HCT116 (cell line): ENCODE data around the gene ARL5C. TPM values are rescaled to one million over a fixed set of nuclear protein-coding genes. Genes with fewer than 3 reads are reported as not detected.

ENCODE experiments used
- ATAC-seq: fragments of 200-7000 bp; cut with Tn5 transposase; 2 replicates; pipeline ENCODE4 v1.9.1; 2020; ENCODE audit warnings: mild to moderate bottlenecking, moderate library complexity
- BruUV-seq: library from RNA; stranded (reverse); fragments of 400-500 nt; replicated peaks from 2 replicates; lab custom pipeline; 2021; lab: Mats Ljungman, UMichigan
- CTCF ChIA-PET: fragments of 300-600 bp; sonication (Branson Sonifier 250); formaldehyde crosslinking; loops from one replicate; lab custom pipeline; 2021; ENCODE audit warnings: antibody characterized with exemption; lab: Charles Lee
- POLR2A ChIA-PET: fragments of 300-600, 350-600 bp; sonication (Branson Sonifier 250); formaldehyde crosslinking; loops from one replicate; lab custom pipeline; 2021; ENCODE audit warnings: antibody characterized with exemption; lab: Charles Lee
- RAD21 ChIA-PET, 2 experiments: fragments of 300-600 bp; sonication (Branson Sonifier 250); formaldehyde crosslinking; loops; one replicate each; lab custom pipeline; 2023; ENCODE audit warnings: low total read pairs in 2 of 2; ENCODE audit not compliant: uncharacterized antibody in 2 of 2, unreplicated experiment in 2 of 2, low non-redundant PET in 1 of 2; lab: Charles Lee
- DNase-seq: peaks from one replicate; pipeline ENCODE4 v3.0.0-alpha.2; 2010; ENCODE audit warnings: low read depth, low spot score
- H2AFZ ChIP-seq: fragments of 200-600 bp; shearing (Covaris generic), sonication (generic); 2 replicates; pipeline ENCODE4 v1.6.1; 2017; ENCODE audit warnings: low read depth, mixed run types, mixed read lengths, antibody characterized with exemption, low read length; ENCODE audit not compliant: poor library complexity, severe bottlenecking
- H3K27ac ChIP-seq: 2 replicates; pipeline ENCODE4 v1.5.1; 2012; ENCODE audit warnings: low read depth, low read length
- H3K27me3 ChIP-seq: fragments of 200-600 bp; sonication (generic); 2 replicates; pipeline ENCODE4 v1.6.1; 2016; ENCODE audit warnings: mixed run types, low read length, mixed read lengths; ENCODE audit not compliant: insufficient read depth
- H3K36me3 ChIP-seq, 2 experiments: fragments of 200-500 bp in 1 of 2; fragments of 200-600 bp in 1 of 2; sonication (Bioruptor generic) in 1 of 2; sonication (generic) in 1 of 2; 2 replicates each; pipeline versions ENCODE4 v1.5.1 to v1.6.1; 2014 to 2016; ENCODE audit warnings: low read length in 2 of 2, inconsistent platforms in 1 of 2, mixed read lengths in 1 of 2, mixed run types in 1 of 2; ENCODE audit not compliant: insufficient read depth in 2 of 2, control insufficient read depth in 1 of 2
- H3K4me1 ChIP-seq, 2 experiments: fragments of 200-600 bp in 1 of 2; sonication (generic) in 1 of 2; 2 replicates each; pipeline versions ENCODE4 v1.5.1 to v1.6.1; 2012 to 2017; ENCODE audit warnings: low read length in 2 of 2, inconsistent platforms in 1 of 2, mild to moderate bottlenecking in 1 of 2, mixed read lengths in 1 of 2, mixed run types in 1 of 2, moderate library complexity in 1 of 2; ENCODE audit not compliant: insufficient read depth in 2 of 2, control insufficient read depth in 1 of 2
- H3K4me2 ChIP-seq: fragments of 200-600 bp; sonication (generic); 2 replicates; pipeline ENCODE4 v1.6.1; 2017; ENCODE audit warnings: mixed run types, low read length, mixed read lengths
- H3K4me3 ChIP-seq, 2 experiments: fragments of 200-600 bp in 1 of 2; sonication (generic) in 1 of 2; replicated peaks in 1 of 2; 2 replicates each; pipeline ENCODE4 v1.5.1; 2011 to 2016; ENCODE audit warnings: low read length in 2 of 2, control low read depth in 1 of 2, low read depth in 1 of 2, mild to moderate bottlenecking in 1 of 2, mixed read lengths in 1 of 2, mixed run types in 1 of 2
- H3K79me2 ChIP-seq: fragments of 200-600 bp; sonication (generic); 2 replicates; pipeline ENCODE4 v1.6.1; 2017; ENCODE audit warnings: mild to moderate bottlenecking, mixed run types, low read length, moderate library complexity, mixed read lengths; ENCODE audit not compliant: insufficient read depth
- H3K9ac ChIP-seq: fragments of 200-600 bp; sonication (generic); 2 replicates; pipeline ENCODE4 v1.6.1; 2016; ENCODE audit warnings: low read length, mixed read lengths
- H3K9me2 ChIP-seq: fragments of 200-600 bp; sonication (generic), shearing (Covaris generic); 2 replicates; pipeline ENCODE4 v1.6.1; 2017; ENCODE audit warnings: mixed run types, mild to moderate bottlenecking, moderate library complexity; ENCODE audit not compliant: insufficient read depth
- H3K9me3 ChIP-seq, 2 experiments: fragments of 200-500 bp in 1 of 2; fragments of 200-600 bp in 1 of 2; sonication (Bioruptor generic) in 1 of 2; sonication (generic) in 1 of 2; 2 replicates each; pipeline ENCODE4 v1.6.1; 2014 to 2017; ENCODE audit warnings: low read length in 2 of 2, mixed read lengths in 2 of 2, inconsistent platforms in 1 of 2, low read depth in 1 of 2, mild to moderate bottlenecking in 1 of 2, mixed run types in 1 of 2, moderate library complexity in 1 of 2; ENCODE audit not compliant: control insufficient read depth in 1 of 2, insufficient read depth in 1 of 2
- H4K20me1 ChIP-seq: fragments of 200-600 bp; sonication (generic), shearing (Covaris generic); 2 replicates; pipeline ENCODE4 v1.6.1; 2017; ENCODE audit warnings: mixed run types, mild to moderate bottlenecking, moderate library complexity; ENCODE audit not compliant: insufficient read depth
- CBX3 ChIP-seq: IDR thresholded peaks from 2 replicates; pipeline ENCODE4 v1.6.1; 2012; ENCODE audit warnings: low read depth
- CEBPB ChIP-seq: IDR thresholded peaks from 2 replicates; pipeline ENCODE4 v1.6.1; 2012; ENCODE audit warnings: low read depth
- ELF1 ChIP-seq: IDR thresholded peaks from 2 replicates; pipeline ENCODE4 v1.6.1; 2012; ENCODE audit warnings: low read depth, borderline replicate concordance
- EZH2 ChIP-seq: fragments of 200-600 bp; sonication (generic); IDR thresholded peaks from 2 replicates; pipeline ENCODE4 v1.6.1; 2017; ENCODE audit warnings: antibody characterized with exemption, mixed run types
- EZH2phosphoT487 ChIP-seq: fragments of 200-600 bp; IDR thresholded peaks from 2 replicates; pipeline ENCODE4 v1.6.1; 2018; ENCODE audit warnings: antibody characterized with exemption, borderline replicate concordance
- FOSL1 ChIP-seq: IDR thresholded peaks from 2 replicates; pipeline ENCODE4 v1.6.1; 2012; ENCODE audit warnings: low read depth
- POLR2AphosphoS5 ChIP-seq: IDR thresholded peaks from 2 replicates; pipeline ENCODE4 v1.6.1; 2011; ENCODE audit warnings: mild to moderate bottlenecking, low read depth, low read length, moderate library complexity
- RAD21 ChIP-seq: IDR thresholded peaks from 2 replicates; pipeline ENCODE4 v1.6.1; 2012; ENCODE audit warnings: low read depth, mild to moderate bottlenecking
- SIN3A ChIP-seq: IDR thresholded peaks from 2 replicates; pipeline ENCODE4 v1.6.1; 2012; ENCODE audit warnings: low read depth
- SP1 ChIP-seq: IDR thresholded peaks from 2 replicates; pipeline ENCODE4 v1.6.1; 2012; ENCODE audit warnings: low read depth
- SRF ChIP-seq: IDR thresholded peaks from 2 replicates; pipeline ENCODE4 v1.6.1; 2012; ENCODE audit warnings: low read depth
- TCF7L2 ChIP-seq: IDR thresholded peaks from 2 replicates; pipeline ENCODE4 v1.7.0; 2011; ENCODE audit warnings: borderline replicate concordance, inconsistent platforms; ENCODE audit not compliant: insufficient read depth, insufficient read length; ENCODE audit errors: extremely low read depth
- YY1 ChIP-seq: IDR thresholded peaks from 2 replicates; pipeline ENCODE4 v1.6.1; 2011; ENCODE audit warnings: low read length, low read depth, moderate library complexity, mild to moderate bottlenecking; ENCODE audit not compliant: insufficient replicate concordance; ENCODE audit errors: extremely low read depth
- ZFX ChIP-seq: fragments of 450-650 bp; IDR thresholded peaks from 2 replicates; pipeline ENCODE4 v1.6.1; 2017
- ZNF274 ChIP-seq: fragments of 200-500 bp; sonication (Bioruptor generic); IDR thresholded peaks from 2 replicates; pipeline ENCODE4 v1.6.1; 2014; ENCODE audit warnings: mild to moderate bottlenecking, low read depth, low read length, inconsistent platforms
- intact Hi-C: fragments of 100-400 bp; cut with micrococcal nuclease; formaldehyde crosslinking; loops from 2 replicates; pipeline ENCODE4 v1.10.0; 2022
- total RNA-seq: library from RNA; stranded (reverse); gene quantifications from one replicate; pipeline ENCODE4 v1.2.1, GENCODE V29; 2021; ENCODE audit not compliant: unreplicated experiment
- TF ChIP-seq, protein P1 (sequence below): IDR thresholded peaks from 2 replicates; pipeline ENCODE4 v1.6.1; 2012
- TF ChIP-seq, protein P2 (sequence below), 3 experiments: fragments of 200-600 bp in 1 of 3; sonication (generic) in 1 of 3; IDR thresholded peaks in 2 of 3; conservative IDR thresholded peaks in 1 of 3; 2 replicates each; pipeline ENCODE4 v1.5.1; 2012 to 2017; ENCODE audit warnings: low read depth in 2 of 3, low read length in 2 of 3, antibody characterized with exemption in 1 of 3, borderline replicate concordance in 1 of 3, control low read depth in 1 of 3, mild to moderate bottlenecking in 1 of 3, mixed read lengths in 1 of 3, mixed run types in 1 of 3, moderate library complexity in 1 of 3; ENCODE audit not compliant: insufficient read depth in 1 of 3
- TF ChIP-seq, protein P3 (sequence below): IDR thresholded peaks from 2 replicates; pipeline ENCODE4 v1.6.1; 2012
- TF ChIP-seq, protein P4 (sequence below): IDR thresholded peaks from 2 replicates; pipeline ENCODE4 v1.6.1; 2011; ENCODE audit warnings: mild to moderate bottlenecking, low read length, moderate library complexity; ENCODE audit not compliant: insufficient replicate concordance; ENCODE audit errors: extremely low read depth
- TF ChIP-seq, protein P5 (sequence below): IDR thresholded peaks from 2 replicates; pipeline ENCODE4 v1.6.1; 2012; ENCODE audit warnings: low read depth

ARL5C gene
- total RNA-seq, 1 experiment from 2014 or later: not detected

DNA sequence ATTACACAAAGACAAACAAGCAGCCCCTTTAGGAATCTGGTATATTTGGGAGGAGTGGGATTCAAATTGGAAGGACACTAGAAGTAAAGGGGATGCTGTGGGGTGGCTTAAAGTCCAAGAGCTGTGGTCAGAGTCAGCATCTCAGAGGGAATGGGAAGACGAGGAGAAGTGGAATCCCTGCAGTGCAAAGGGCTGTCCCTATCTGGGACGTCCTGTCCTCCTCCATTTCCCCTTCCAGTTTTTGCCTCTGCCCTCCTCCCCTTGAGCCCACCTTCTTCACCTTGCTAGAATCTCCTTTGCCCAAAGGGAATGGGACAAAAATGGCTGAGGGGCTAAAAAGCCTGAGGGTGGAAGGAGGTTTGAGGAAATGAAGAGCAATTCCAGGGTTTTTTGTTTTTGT lies 10.3 kb downstream of the ARL5C start:
- Histone ChIP-seq H3K4me3 (no peak overlapping the region), H3K4me2 (no peak overlapping the region), H3K9me2 (no peaks in the 10 kb centered on the region), H3K9me3 (no peaks in the 10 kb centered on the region), H4K20me1 (no peaks in the 10 kb centered on the region), H3K4me1 (peaks cover 11 to 23% of the 10 kb centered on the region in 2 experiments), H3K79me2 (no peaks in the 10 kb centered on the region), H3K36me3 (no peaks in the 10 kb centered on the region), H3K9ac (no peak overlapping the region), H3K27ac (no peak overlapping the region), H2AFZ (no peak overlapping the region), H3K27me3 (no peaks in the 10 kb centered on the region)
- TF ChIP-seq SIN3A (no peak), POLR2AphosphoS5 (no peak), SP1 (no peak), RAD21 (no peak), TCF7L2 (no peak), FOSL1 (no peak), EZH2phosphoT487 (no peak), YY1 (no peak), ELF1 (no peak), ZNF274 (no peak), CEBPB (no peak), SRF (no peak), EZH2 (no peak), CBX3 (no peak), ZFX (no peak)
- TF ChIP-seq, protein P1, sequence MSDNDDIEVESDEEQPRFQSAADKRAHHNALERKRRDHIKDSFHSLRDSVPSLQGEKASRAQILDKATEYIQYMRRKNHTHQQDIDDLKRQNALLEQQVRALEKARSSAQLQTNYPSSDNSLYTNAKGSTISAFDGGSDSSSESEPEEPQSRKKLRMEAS: no peak
- TF ChIP-seq, protein P2, sequence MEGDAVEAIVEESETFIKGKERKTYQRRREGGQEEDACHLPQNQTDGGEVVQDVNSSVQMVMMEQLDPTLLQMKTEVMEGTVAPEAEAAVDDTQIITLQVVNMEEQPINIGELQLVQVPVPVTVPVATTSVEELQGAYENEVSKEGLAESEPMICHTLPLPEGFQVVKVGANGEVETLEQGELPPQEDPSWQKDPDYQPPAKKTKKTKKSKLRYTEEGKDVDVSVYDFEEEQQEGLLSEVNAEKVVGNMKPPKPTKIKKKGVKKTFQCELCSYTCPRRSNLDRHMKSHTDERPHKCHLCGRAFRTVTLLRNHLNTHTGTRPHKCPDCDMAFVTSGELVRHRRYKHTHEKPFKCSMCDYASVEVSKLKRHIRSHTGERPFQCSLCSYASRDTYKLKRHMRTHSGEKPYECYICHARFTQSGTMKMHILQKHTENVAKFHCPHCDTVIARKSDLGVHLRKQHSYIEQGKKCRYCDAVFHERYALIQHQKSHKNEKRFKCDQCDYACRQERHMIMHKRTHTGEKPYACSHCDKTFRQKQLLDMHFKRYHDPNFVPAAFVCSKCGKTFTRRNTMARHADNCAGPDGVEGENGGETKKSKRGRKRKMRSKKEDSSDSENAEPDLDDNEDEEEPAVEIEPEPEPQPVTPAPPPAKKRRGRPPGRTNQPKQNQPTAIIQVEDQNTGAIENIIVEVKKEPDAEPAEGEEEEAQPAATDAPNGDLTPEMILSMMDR (IDR thresholded peaks at IDR 0.05 in 2 of 3, conservative IDR thresholded peaks at IDR 0.05 in 1 of 3; ENCODE audit: borderline replicate concordance in 1 of 3, insufficient read depth in 1 of 3, low read depth in 2 of 3, low read length in 2 of 3): no peak
- TF ChIP-seq, protein P3, sequence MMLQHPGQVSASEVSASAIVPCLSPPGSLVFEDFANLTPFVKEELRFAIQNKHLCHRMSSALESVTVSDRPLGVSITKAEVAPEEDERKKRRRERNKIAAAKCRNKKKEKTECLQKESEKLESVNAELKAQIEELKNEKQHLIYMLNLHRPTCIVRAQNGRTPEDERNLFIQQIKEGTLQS: no peak
- TF ChIP-seq, protein P4, sequence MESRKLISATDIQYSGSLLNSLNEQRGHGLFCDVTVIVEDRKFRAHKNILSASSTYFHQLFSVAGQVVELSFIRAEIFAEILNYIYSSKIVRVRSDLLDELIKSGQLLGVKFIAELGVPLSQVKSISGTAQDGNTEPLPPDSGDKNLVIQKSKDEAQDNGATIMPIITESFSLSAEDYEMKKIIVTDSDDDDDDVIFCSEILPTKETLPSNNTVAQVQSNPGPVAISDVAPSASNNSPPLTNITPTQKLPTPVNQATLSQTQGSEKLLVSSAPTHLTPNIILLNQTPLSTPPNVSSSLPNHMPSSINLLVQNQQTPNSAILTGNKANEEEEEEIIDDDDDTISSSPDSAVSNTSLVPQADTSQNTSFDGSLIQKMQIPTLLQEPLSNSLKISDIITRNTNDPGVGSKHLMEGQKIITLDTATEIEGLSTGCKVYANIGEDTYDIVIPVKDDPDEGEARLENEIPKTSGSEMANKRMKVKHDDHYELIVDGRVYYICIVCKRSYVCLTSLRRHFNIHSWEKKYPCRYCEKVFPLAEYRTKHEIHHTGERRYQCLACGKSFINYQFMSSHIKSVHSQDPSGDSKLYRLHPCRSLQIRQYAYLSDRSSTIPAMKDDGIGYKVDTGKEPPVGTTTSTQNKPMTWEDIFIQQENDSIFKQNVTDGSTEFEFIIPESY: no peak
- TF ChIP-seq, protein P5, sequence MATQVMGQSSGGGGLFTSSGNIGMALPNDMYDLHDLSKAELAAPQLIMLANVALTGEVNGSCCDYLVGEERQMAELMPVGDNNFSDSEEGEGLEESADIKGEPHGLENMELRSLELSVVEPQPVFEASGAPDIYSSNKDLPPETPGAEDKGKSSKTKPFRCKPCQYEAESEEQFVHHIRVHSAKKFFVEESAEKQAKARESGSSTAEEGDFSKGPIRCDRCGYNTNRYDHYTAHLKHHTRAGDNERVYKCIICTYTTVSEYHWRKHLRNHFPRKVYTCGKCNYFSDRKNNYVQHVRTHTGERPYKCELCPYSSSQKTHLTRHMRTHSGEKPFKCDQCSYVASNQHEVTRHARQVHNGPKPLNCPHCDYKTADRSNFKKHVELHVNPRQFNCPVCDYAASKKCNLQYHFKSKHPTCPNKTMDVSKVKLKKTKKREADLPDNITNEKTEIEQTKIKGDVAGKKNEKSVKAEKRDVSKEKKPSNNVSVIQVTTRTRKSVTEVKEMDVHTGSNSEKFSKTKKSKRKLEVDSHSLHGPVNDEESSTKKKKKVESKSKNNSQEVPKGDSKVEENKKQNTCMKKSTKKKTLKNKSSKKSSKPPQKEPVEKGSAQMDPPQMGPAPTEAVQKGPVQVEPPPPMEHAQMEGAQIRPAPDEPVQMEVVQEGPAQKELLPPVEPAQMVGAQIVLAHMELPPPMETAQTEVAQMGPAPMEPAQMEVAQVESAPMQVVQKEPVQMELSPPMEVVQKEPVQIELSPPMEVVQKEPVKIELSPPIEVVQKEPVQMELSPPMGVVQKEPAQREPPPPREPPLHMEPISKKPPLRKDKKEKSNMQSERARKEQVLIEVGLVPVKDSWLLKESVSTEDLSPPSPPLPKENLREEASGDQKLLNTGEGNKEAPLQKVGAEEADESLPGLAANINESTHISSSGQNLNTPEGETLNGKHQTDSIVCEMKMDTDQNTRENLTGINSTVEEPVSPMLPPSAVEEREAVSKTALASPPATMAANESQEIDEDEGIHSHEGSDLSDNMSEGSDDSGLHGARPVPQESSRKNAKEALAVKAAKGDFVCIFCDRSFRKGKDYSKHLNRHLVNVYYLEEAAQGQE: no peak
- intact Hi-C loops: loop anchor here (10.0 kb wide), 1 partner anchor 421 kb away; the partner anchor contains the start of gene CISD3
- BruUV-seq: no TSS peak
- DNase-seq: no peak
- POLR2A ChIA-PET: no interaction called here
- ATAC-seq: no peak
- RAD21 ChIA-PET: no interaction called here
- CTCF ChIA-PET: interaction anchor here (0.8 to 1.5 kb wide), 2 partner anchors 9 to 173 kb away, joined by 3 to 4 read pairs; no protein-coding TSS in a partner anchor
